ENCODE data around the gene MYH15. TPM values are rescaled to one million over a fixed set of nuclear protein-coding genes. Genes with fewer than 3 reads are reported as not detected.

MYH15 gene
- under 1 TPM; 0.07 to 0.15 TPM for total RNA-seq

DNA sequence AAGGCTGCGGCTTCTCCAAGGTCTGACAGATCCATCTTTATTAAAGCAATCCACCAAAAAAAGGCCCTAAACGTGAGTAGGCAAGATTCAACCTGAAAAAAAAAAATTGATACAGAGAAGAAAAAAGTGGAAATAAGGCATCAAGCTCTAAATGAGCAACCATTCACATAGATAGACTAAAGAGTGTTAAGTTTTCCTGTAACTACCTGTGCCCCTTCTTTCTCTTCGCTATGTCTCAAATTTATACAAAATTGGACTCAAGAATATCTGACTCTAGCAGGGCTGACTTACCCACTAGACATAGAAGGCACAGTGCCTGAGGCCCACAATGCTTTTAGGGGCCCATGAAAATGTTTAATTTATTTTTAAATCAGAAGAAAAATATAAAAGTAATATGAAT lies at the start of gene MYH15:
TSS of gene MYH15 (minus strand) at position 101 of the 400 bp plus-strand sequence. CDS start at position 35, 66 bp downstream.

Other genes with a start within 250 kb of the MYH15 start
- gene HHLA2, start 214.0 kb downstream of the MYH15 start, total RNA-seq = 10 to 100 TPM; 15.7 to 18.0 TPM
- gene CIP2A, start 78.8 kb upstream of the MYH15 start, total RNA-seq = 10 to 100 TPM; 40.0 to 41.4 TPM
- 10 to 100 TPM; 14.5 to 15.0 TPM for gene DZIP3, start 79.1 kb upstream of the MYH15 start, total RNA-seq
- gene RETNLB, start 246.8 kb upstream of the MYH15 start, total RNA-seq = not detected